CD4-positive, alpha-beta T cell (primary cell): ENCODE data around the gene SEMA6C. TPM values are rescaled to one million over a fixed set of nuclear protein-coding genes. Genes with fewer than 3 reads are reported as not detected.

Experiments used
- ATAC-seq: fragments of 200-7000 bp; cut with Tn5 transposase; one replicate; pipeline ENCODE4 v1.10.0; 2022; ENCODE audit warnings: mild to moderate bottlenecking; ENCODE audit not compliant: poor library complexity
- CTCF ChIA-PET: fragments of 350-600 bp; sonication (Branson Sonifier 250); formaldehyde crosslinking; loops from one replicate; lab custom pipeline; 2021; ENCODE audit warnings: antibody characterized with exemption, inconsistent platforms; lab: Charles Lee
- POLR2A ChIA-PET: fragments of 350-600 bp; sonication (Branson Sonifier 250); formaldehyde crosslinking; loops from one replicate; lab custom pipeline; 2021; ENCODE audit warnings: antibody characterized with exemption, inconsistent platforms; lab: Charles Lee
- DNase-seq, 14 experiments: peaks; one replicate each; pipeline ENCODE4 v3.0.0-alpha.2; 2013 to 2020; ENCODE audit warnings: mixed read lengths in 2 of 14
- H3K27ac ChIP-seq, 2 donors: one replicate each; pipeline versions ENCODE4 v1.5.1 to v1.7.0; 2013; ENCODE audit warnings: low read length in 2 of 2, low read depth in 1 of 2, mild to moderate bottlenecking in 1 of 2
- H3K27me3 ChIP-seq, 2 experiments: 1 replicate in 1 of 2; 2 replicates in 1 of 2; pipeline versions ENCODE4 v1.6.1 to v1.7.0; 2013; ENCODE audit warnings: low read length in 2 of 2, control low read depth in 1 of 2, mild to moderate bottlenecking in 1 of 2, moderate library complexity in 1 of 2; ENCODE audit not compliant: insufficient read depth in 2 of 2, control insufficient read depth in 1 of 2
- H3K36me3 ChIP-seq: one replicate; pipeline ENCODE4 v1.6.1; 2013; ENCODE audit warnings: low read length, control low read depth; ENCODE audit not compliant: insufficient read depth
- H3K4me1 ChIP-seq: one replicate; pipeline ENCODE4 v1.6.1; 2013; ENCODE audit warnings: low read length, control low read depth; ENCODE audit not compliant: insufficient read depth
- H3K4me3 ChIP-seq: one replicate; pipeline ENCODE4 v1.5.1; 2013; ENCODE audit warnings: mild to moderate bottlenecking, low read length, moderate library complexity
- H3K9me3 ChIP-seq, 2 experiments: 1 replicate in 1 of 2; 2 replicates in 1 of 2; pipeline versions ENCODE4 v1.6.1 to v1.7.0; 2013; ENCODE audit warnings: low read length in 2 of 2, mild to moderate bottlenecking in 2 of 2, control low read depth in 1 of 2, moderate library complexity in 1 of 2; ENCODE audit not compliant: control insufficient read depth in 1 of 2, insufficient read depth in 1 of 2
- H3K27ac Mint-ChIP-seq: one replicate; pipeline ENCODE4 v1.8.0; 2020; ENCODE audit warnings: mixed read lengths
- H3K27me3 Mint-ChIP-seq: one replicate; pipeline ENCODE4 v1.8.0; 2021; ENCODE audit warnings: mixed read lengths
- H3K36me3 Mint-ChIP-seq: one replicate; pipeline ENCODE4 v1.8.0; 2021; ENCODE audit warnings: low read depth, mixed read lengths
- H3K4me1 Mint-ChIP-seq: one replicate; pipeline ENCODE4 v1.8.0; 2021; ENCODE audit warnings: low read depth, mixed read lengths
- H3K4me3 Mint-ChIP-seq: one replicate; pipeline ENCODE4 v1.8.0; 2020; ENCODE audit warnings: mild to moderate bottlenecking, mixed read lengths
- H3K9me3 Mint-ChIP-seq: one replicate; pipeline ENCODE4 v1.8.0; 2020; ENCODE audit warnings: mixed read lengths
- intact Hi-C, 2 experiments: fragments of 100-400 bp; cut with DNase I in 1 of 2; cut with micrococcal nuclease in 1 of 2; formaldehyde crosslinking; loops; one replicate each; pipeline versions ENCODE4 v1.15.1 to v1.9.0; 2023 to 2025; cut with DNase I, micrococcal nuclease
- total RNA-seq, 174 experiments: library from RNA in 2 of 174; stranded (reverse) in 2 of 174; gene quantifications; one replicate each; pipeline ENCODE4 v1.2.3 and lab custom pipeline; 2021 to 2026
- TF ChIP-seq, protein P1 (sequence below): fragments of 200-600 bp; IDR thresholded peaks from one replicate; pipeline ENCODE4 v1.8.0; 2022; ENCODE audit warnings: antibody characterized with exemption, mild to moderate bottlenecking

Gene SEMA6C
- total RNA-seq, 2 experiments from 2014 or later = 3.8 to 5.5 TPM

DNA sequence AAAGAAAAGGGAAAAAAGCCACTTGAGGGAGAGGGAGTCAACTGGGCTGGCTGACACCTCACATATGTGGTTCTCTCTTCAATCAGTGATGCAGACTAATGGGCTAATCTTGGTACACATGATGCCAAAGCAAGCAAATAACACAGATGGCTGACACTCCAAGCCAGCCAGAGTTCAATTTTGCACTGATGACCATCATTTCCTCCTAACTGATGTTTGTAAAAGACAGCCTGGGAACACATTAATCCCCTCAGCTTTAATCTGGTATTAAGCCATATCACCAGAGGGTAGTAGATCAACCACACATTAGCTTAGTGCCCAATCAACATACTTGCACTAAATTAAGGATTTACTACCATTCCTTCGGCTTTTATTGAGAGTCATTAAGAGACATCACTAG, 40.8 kb upstream of the SEMA6C start:
- Histone ChIP-seq H3K4me3 (no peak overlapping the region), H3K9me3 (no peaks in the 10 kb centered on the region), H3K27me3 (no peaks in the 10 kb centered on the region), H3K36me3 (peaks cover 39% of the 10 kb centered on the region), H3K27ac (no peak overlapping the region), H3K4me1 (peaks cover 24% of the 10 kb centered on the region)
- no peak for DNase-seq
- CTCF ChIA-PET = no interaction called here
- POLR2A ChIA-PET = no interaction called here
- Mint-ChIP-seq H3K27me3 (no peaks in the 10 kb centered on the region), H3K4me3 (peak overlapping the region; percentile 42), H3K36me3 (peaks cover 55% of the 10 kb centered on the region), H3K4me1 (peaks cover 42% of the 10 kb centered on the region), H3K27ac (no peak overlapping the region), H3K9me3 (no peaks in the 10 kb centered on the region)
- TF ChIP-seq, protein P1, sequence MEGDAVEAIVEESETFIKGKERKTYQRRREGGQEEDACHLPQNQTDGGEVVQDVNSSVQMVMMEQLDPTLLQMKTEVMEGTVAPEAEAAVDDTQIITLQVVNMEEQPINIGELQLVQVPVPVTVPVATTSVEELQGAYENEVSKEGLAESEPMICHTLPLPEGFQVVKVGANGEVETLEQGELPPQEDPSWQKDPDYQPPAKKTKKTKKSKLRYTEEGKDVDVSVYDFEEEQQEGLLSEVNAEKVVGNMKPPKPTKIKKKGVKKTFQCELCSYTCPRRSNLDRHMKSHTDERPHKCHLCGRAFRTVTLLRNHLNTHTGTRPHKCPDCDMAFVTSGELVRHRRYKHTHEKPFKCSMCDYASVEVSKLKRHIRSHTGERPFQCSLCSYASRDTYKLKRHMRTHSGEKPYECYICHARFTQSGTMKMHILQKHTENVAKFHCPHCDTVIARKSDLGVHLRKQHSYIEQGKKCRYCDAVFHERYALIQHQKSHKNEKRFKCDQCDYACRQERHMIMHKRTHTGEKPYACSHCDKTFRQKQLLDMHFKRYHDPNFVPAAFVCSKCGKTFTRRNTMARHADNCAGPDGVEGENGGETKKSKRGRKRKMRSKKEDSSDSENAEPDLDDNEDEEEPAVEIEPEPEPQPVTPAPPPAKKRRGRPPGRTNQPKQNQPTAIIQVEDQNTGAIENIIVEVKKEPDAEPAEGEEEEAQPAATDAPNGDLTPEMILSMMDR = no peak
- ATAC-seq = no peak
- intact Hi-C loops = no loop called here

- CTCF ChIA-PET = interaction anchor here (0.7 kb wide), 1 partner anchor 96 kb away, joined by 3 read pairs; no protein-coding TSS in a partner anchor
- no peaks in the 10 kb centered on the region for H3K9me3 Mint-ChIP-seq
These were observed 37.8 kb upstream of the SEMA6C start for GRCh38 chr1:151184211-151184610.

DNA sequence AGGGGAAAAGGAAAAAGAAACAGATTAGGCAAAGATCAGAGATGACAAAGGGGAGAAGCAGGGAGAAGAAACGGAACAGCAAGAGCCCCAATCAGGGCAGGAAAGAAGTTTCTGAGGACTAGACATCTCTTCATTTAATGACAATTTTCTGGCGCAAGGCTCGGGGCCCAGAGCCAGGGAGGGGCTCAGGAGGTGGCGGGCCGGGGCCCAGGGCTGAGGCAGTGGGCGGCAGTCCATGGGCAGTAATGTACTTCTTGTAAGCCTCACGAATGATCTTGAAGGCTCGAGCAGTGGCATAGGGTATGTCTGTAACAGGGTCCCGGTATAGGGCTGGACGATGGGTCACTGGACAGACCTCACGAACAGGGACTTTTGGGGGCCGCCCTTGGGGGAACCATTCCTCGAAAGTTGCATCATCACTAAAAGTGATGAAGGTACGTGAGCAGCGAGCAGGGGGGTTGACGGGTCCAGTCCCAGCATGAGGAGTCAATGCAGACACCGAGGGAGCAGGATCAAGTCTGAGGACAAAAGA, 30.1 kb upstream of the SEMA6C start:
- H3K27ac ChIP-seq = no peak overlapping the region
- ChIA-PET POLR2A (no interaction called here), CTCF (no interaction called here)
- TF ChIP-seq, protein P1 = no peak
- intact Hi-C loops = no loop called here
- H3K36me3 ChIP-seq = peaks cover 68% of the 10 kb centered on the region
- Mint-ChIP-seq H3K9me3 (no peaks in the 10 kb centered on the region), H3K27me3 (no peaks in the 10 kb centered on the region), H3K4me1 (no peaks in the 10 kb centered on the region), H3K36me3 (peaks cover 85% of the 10 kb centered on the region), H3K27ac (no peak overlapping the region), H3K4me3 (no peak overlapping the region)
- no peak for DNase-seq
- H3K4me1 ChIP-seq = no peaks in the 10 kb centered on the region
- H3K4me3 ChIP-seq = no peak overlapping the region
- no peak for ATAC-seq
- no peaks in the 10 kb centered on the region for H3K9me3 ChIP-seq
- H3K27me3 ChIP-seq = no peaks in the 10 kb centered on the region

More at GRCh38 chr1:151184211-151184610, 37.8 kb upstream of the SEMA6C start:
- Mint-ChIP-seq H3K27me3 (no peaks in the 10 kb centered on the region), H3K4me3 (no peak overlapping the region), H3K4me1 (peaks cover 24% of the 10 kb centered on the region), H3K27ac (no peak overlapping the region), H3K36me3 (peaks cover 75% of the 10 kb centered on the region)
- no peaks in the 10 kb centered on the region for H3K9me3 ChIP-seq
- peaks cover 57% of the 10 kb centered on the region for H3K36me3 ChIP-seq
- no peak for ATAC-seq
- H3K4me1 ChIP-seq = peaks cover 14% of the 10 kb centered on the region
- TF ChIP-seq, protein P1 = no peak
- intact Hi-C loops = no loop called here
- H3K27me3 ChIP-seq = no peaks in the 10 kb centered on the region
- H3K4me3 ChIP-seq = no peak overlapping the region
- H3K27ac ChIP-seq = no peak overlapping the region
- no peak for DNase-seq
- POLR2A ChIA-PET = no interaction called here
